ENCODE results near the gene RIPK4. TPM values are rescaled to one million over a fixed set of nuclear protein-coding genes. Genes with fewer than 3 reads are reported as not detected.

RIPK4 gene
- total RNA-seq, 1 donor from 2014 or later: 1.8 TPM

GRCh38 chr21:41753006-41753898, 13.6 kb downstream of the RIPK4 start:
- DNase-seq (ENCODE audit: low read depth in 2 of 2): no peak

GRCh38 chr21:41752231-41752681, 14.6 kb downstream of the RIPK4 start:
- no peak for DNase-seq (ENCODE audit: low read depth in 2 of 2)

- no peak for DNase-seq (ENCODE audit: low read depth in 2 of 2)
These were observed 15.2 kb downstream of the RIPK4 start for GRCh38 chr21:41751611-41752011.

GRCh38 chr21:41750532-41751151, 16.2 kb downstream of the RIPK4 start:
- DNase-seq (ENCODE audit: low read depth in 2 of 2): no peak

- no peak for DNase-seq (ENCODE audit: low read depth in 2 of 2)
These were observed 16.8 kb downstream of the RIPK4 start for GRCh38 chr21:41750051-41750450.

- DNase-seq (ENCODE audit: low read depth in 2 of 2): no peak
These were observed 17.6 kb downstream of the RIPK4 start for GRCh38 chr21:41749286-41749685.

GRCh38 chr21:41747943-41748738, 18.7 kb downstream of the RIPK4 start:
- DNase-seq (ENCODE audit: low read depth in 2 of 2): no peak

- no peak for DNase-seq (ENCODE audit: low read depth in 2 of 2)
These were observed 20.2 kb downstream of the RIPK4 start for GRCh38 chr21:41746744-41747006.

GRCh38 chr21:41745971-41746743, 20.7 kb downstream of the RIPK4 start:
- DNase-seq (ENCODE audit: low read depth in 2 of 2): no peak

GRCh38 chr21:41745026-41745820, 21.6 kb downstream of the RIPK4 start:
- no peak for DNase-seq (ENCODE audit: low read depth in 2 of 2)

- DNase-seq (ENCODE audit: low read depth in 2 of 2): no peak
These were observed 22.6 kb downstream of the RIPK4 start for GRCh38 chr21:41744028-41744930.

GRCh38 chr21:41743321-41744027, 23.4 kb downstream of the RIPK4 start:
- no peak for DNase-seq (ENCODE audit: low read depth in 2 of 2)

- DNase-seq (ENCODE audit: low read depth in 2 of 2): no peak
These were observed 24.6 kb downstream of the RIPK4 start for GRCh38 chr21:41742073-41742875.

GRCh38 chr21:41741253-41742072, 25.4 kb downstream of the RIPK4 start:
- no peak for DNase-seq (ENCODE audit: low read depth in 2 of 2)

- no peak for DNase-seq (ENCODE audit: low read depth in 2 of 2)
These were observed 26.1 kb downstream of the RIPK4 start for GRCh38 chr21:41740604-41741252.

GRCh38 chr21:41739936-41740335, 26.9 kb downstream of the RIPK4 start:
- no peak for DNase-seq (ENCODE audit: low read depth in 2 of 2)

GRCh38 chr21:41739011-41739410, 27.8 kb downstream of the RIPK4 start:
- DNase-seq (ENCODE audit: low read depth in 2 of 2): no peak
